ENCODE results near the gene PTPRN2.

The PTPRN2 gene

GRCh38 chr7:158117341-158118222, 470.0 kb downstream of the PTPRN2 start:
- DNase-seq (ENCODE audit: low read depth in 2 of 2) = no peak

- no peak for DNase-seq (ENCODE audit: low read depth in 2 of 2)
Observed at GRCh38 chr7:158116235-158116634, 471.4 kb downstream of the PTPRN2 start.

DNA sequence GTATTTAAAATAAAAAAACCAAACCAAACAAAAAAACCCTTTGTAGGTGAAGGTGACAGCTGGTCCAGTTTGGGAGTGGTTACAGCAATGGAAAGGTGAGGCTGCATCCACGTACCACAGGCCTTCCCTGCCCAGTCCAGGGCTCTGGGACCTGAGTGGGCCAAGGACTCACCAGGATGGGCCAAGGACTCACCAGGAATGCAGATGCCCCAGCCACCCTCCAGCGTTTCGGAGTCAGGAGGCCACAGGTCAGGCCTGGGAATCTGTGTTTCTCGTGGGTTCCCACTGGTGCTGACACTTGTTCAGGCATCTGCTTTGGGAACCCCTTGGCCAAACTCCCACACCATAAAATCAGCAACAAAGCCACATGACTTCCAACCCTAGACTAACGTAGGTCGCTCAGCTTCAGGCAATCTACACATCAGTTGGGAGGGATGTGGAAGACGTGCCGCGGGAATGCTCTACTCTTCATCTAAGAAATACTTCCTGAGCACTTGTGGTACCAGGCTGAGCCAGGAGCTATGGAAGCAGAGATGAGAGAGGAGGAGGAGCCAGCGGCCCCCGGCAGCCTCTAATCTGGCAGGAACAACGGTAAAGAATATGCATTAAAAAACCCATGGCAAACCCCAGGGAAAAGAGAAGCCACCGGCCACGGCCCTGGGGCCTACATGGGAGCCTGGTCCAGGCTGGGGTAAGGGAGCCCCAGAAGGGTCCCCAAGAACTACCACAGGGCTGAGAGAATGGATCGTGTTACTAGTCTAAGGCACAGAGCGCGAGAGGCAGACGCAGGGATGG, 473.4 kb downstream of the PTPRN2 start:
- DNase-seq (ENCODE audit: low read depth in 2 of 2) = no peak

DNA sequence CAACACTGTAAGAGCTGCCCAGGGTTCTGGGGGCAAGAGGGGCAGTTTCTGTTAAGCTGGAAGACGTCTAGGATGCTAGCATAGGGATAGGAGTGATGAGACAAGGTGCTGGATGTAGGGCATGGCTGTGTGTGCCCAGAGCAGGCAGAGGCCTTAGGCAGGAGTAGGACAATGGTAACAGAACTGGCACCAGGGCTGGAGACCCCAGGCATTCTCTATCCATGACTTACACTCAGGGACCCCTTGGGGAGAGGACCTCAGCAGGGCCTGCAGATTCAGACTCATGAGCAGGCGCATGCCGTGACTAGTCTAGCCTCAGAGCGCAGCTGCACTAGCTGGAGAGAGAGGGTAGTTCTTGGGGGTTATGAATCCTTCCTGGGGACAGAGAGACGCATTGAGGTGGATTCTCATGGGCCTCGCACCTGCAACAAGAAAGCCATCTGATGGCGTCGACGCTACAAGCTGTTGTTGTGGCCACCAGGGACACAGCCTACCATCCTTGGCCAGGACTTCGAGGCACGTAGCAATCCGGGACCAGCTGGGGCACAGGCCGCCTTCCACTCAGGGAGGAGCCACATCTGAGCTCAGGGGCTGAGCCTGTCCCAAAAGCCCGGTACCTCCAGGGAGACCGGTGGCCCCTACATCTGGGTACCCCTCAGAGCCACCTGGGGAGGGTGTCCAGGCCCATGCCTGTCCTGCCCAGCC, 474.1 kb downstream of the PTPRN2 start:
- no peak for DNase-seq (ENCODE audit: low read depth in 2 of 2)

DNA sequence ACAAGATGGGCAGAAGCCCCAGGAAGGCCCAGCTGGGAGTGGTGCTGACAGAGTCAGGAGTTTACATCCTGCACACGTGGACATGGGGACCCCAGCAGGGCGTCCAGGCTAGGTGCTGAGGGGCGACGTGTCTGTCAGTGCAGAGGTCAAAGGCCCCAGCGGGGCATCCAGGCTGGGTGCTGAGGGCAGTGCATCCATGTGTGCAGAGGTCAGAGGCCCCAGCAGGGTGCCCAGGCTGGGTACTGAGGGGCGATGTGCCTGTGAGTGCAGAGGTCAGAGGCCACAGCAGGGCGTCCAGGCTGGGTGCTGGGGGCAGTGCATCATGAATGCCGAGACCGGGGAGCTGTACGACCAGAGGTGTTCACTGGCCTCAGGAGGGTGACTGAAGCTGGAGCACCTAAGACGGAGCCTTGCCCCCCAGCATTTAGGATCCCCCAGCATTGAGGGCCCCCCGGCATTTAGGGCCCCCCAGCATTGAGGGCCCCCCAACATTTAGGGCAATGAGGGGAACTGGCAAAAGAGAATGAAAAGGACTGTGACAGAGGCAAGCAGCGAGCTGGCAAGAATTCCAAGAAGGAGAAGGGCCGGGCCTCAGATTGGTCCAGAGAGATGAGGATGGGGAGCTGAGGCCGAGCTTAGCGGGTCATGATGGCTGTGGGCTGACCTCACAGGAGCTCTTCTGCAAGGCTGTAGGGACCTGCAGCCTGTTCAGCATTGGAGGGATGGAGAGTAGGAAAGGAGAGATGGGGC, 474.9 kb downstream of the PTPRN2 start:
- no peak for DNase-seq (ENCODE audit: low read depth in 2 of 2)

- no peak for DNase-seq (ENCODE audit: low read depth in 2 of 2)
Observed at GRCh38 chr7:158111906-158112570, 475.6 kb downstream of the PTPRN2 start.

- DNase-seq (ENCODE audit: low read depth in 2 of 2) = no peak
Observed at GRCh38 chr7:158111049-158111751, 476.4 kb downstream of the PTPRN2 start.

GRCh38 chr7:158110661-158111048, 477.0 kb downstream of the PTPRN2 start:
- no peak for DNase-seq (ENCODE audit: low read depth in 2 of 2)

DNA sequence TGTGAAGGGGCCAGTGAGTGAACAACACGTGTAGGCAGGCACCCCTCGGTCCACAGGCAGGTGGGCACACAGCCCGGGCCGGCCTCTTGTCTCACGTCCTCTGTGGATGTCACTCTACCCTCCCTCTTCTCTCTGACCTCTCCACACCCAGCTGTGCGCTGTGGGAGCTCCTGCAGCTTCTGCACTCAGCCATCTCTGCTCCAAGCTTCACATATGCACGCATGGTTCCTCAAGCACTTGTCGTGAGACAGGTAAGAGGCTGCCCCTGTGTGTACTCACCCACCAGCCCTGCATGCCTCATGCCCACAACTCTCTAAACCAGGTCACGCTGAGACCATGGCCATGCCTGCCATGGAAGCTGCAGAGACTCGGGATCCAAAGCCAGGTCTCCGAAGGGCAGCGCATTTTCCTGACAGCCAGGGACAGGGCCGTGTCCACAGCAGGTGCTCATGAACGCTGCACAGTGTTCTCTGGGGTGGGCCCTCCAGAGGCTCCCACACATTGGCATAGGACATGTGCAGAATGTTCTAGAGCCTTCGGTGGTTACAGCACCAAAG, 477.5 kb downstream of the PTPRN2 start:
- no peak for DNase-seq (ENCODE audit: low read depth in 2 of 2)

GRCh38 chr7:158109364-158110033, 478.1 kb downstream of the PTPRN2 start:
- no peak for DNase-seq (ENCODE audit: low read depth in 2 of 2)

GRCh38 chr7:158108646-158109293, 478.9 kb downstream of the PTPRN2 start:
- DNase-seq (ENCODE audit: low read depth in 2 of 2) = no peak

- no peak for DNase-seq (ENCODE audit: low read depth in 2 of 2)
Observed at GRCh38 chr7:158107806-158108205, 479.8 kb downstream of the PTPRN2 start.

GRCh38 chr7:158106272-158106671, 481.4 kb downstream of the PTPRN2 start:
- DNase-seq (ENCODE audit: low read depth in 2 of 2) = no peak

- DNase-seq (ENCODE audit: low read depth in 2 of 2) = no peak
Observed at GRCh38 chr7:158103378-158103777, 484.2 kb downstream of the PTPRN2 start.

DNA sequence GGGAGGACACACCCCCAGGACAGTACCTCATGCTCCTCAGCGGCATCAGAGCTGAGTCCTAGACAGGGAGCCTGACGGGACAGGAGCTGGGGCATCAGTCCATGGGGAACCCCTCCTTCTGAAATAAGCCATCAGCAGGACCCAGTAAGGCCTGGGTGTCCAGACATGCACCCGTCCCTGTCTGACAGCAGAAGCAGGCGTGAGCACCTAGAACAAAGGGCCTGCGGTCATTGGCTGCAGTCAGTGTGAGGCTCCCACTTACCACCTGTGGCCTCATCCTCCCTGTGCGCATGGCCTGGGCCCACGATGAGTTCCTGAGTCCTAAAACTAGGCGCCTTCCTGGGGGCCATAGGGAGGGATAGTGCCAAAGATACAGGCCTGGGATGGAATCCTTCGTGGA, 484.7 kb downstream of the PTPRN2 start:
- no peak for DNase-seq (ENCODE audit: low read depth in 2 of 2)

DNA sequence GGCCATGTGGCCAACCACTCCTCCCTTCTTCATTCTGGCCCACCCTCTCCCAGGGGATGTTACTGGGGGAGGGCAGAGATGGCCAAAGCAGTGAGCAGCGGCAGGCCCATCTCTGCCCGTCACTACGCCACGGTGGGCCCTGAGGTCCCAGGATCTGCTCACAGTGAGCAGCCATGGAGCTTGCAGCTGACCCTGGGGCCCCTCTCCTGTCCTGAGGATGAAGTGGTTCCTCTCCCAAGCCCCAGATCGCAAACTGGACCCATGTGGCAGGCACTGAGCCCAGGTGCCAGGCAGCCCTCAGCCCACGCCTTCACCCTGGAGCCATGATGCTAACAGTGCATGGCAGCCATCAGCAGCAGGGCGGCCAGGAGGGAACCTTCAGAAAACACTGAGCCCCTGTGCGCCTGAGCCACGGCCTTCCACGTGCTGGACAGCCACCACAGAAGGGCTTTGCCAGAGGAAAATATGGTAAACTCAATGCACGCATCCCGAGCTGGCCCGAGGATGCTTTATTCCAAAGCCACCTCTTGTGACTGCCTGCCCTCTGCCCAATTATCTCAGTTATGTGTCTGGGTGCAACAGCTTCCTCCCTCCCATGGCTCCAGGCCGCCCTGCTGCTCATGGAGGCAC, 485.7 kb downstream of the PTPRN2 start:
- DNase-seq (ENCODE audit: low read depth in 2 of 2) = no peak

DNA sequence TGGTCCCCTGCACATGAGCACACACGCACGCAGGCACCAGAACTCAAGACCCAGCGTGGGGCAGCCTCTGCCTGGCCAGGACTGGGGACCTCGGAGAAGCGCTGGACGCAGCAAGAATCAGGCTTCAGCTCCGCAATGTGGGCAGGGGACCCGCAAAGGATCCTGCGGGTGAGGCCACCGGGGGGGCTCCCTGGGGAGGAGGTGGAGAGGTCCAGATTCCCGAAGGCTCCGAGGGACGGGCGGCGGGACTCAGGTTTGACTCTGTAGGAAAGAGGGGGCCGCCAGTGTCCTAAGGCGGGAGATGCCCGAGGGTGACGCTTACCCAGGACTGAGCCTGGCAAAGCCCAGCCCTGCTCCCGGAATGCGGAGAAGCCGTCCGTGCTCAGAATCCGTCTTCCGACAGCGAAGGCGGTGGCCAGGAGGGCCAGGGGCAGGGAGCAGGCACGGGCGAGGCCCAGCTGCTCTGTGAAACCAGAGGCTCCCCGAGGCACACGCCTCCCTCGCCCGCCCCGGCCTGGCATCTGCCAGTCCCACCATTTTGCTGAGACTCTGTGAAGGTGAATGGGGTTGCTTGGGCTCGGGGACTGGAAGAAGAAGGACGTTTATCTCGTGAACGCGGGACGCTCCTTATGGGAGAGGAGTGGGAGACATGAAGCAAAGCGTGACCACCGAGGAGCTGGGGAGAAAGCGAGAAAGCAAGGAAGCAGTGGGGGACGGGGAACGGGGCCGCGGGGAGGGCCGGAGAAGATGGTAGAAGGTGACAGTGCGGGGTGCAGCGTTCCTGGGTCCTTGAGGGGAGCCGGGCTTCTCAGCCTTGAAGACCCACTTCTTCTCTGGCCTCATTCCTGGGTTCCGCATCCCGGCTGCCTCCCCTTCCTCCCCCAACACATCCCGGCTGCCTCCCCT, 489.2 kb downstream of the PTPRN2 start:
- no peak for DNase-seq (ENCODE audit: low read depth in 2 of 2)
